Heart left ventricle (tissue), 16 donors: Measurements from ENCODE around the gene ATP6V0A4. TPM values are rescaled to one million over a fixed set of nuclear protein-coding genes. Genes with fewer than 3 reads are reported as not detected.

Experiments used
- ATAC-seq, 4 donors: fragments of 200-7000 bp; cut with Tn5 transposase; one replicate each; pipeline ENCODE4 v1.9.1; 2020 to 2022; ENCODE audit warnings: moderate library complexity in 4 of 4, mild to moderate bottlenecking in 3 of 4, moderate number of reproducible peaks in 1 of 4
- DNase-seq, 5 donors: peaks; one replicate each; pipeline ENCODE4 v3.0.0-alpha.2; 2020
- H3K27ac ChIP-seq, 12 donors: fragments of 200-600 bp; sonication (generic) in 4 of 12; one replicate each; pipeline versions ENCODE4 v1.5.0 to v1.8.0; 2016 to 2022; ENCODE audit warnings: mild to moderate bottlenecking in 2 of 12
- H3K27me3 ChIP-seq, 9 donors: fragments of 200-600 bp; sonication (generic) in 2 of 9; one replicate each; pipeline versions ENCODE4 v1.5.1 to v1.8.0; 2016 to 2022; ENCODE audit warnings: mild to moderate bottlenecking in 3 of 9
- H3K36me3 ChIP-seq, 9 donors: fragments of 200-600 bp; sonication (generic) in 2 of 9; one replicate each; pipeline versions ENCODE4 v1.5.0 to v1.8.0; 2018 to 2022; ENCODE audit warnings: mild to moderate bottlenecking in 2 of 9
- H3K4me1 ChIP-seq, 12 donors: fragments of 200-600 bp; sonication (generic) in 4 of 12; one replicate each; pipeline versions ENCODE4 v1.5.0 to v1.8.0; 2016 to 2022; ENCODE audit warnings: mild to moderate bottlenecking in 3 of 12
- H3K4me3 ChIP-seq, 12 donors: fragments of 200-600 bp; sonication (generic) in 4 of 12; one replicate each; pipeline versions ENCODE4 v1.5.0 to v1.8.0; 2017 to 2022; ENCODE audit warnings: mild to moderate bottlenecking in 9 of 12, moderate library complexity in 4 of 12
- H3K9me3 ChIP-seq, 12 donors: fragments of 200-600 bp; sonication (generic) in 4 of 12; one replicate each; pipeline versions ENCODE4 v1.5.0 to v1.8.0; 2016 to 2022; ENCODE audit warnings: mild to moderate bottlenecking in 1 of 12
- POLR2A ChIP-seq, 2 donors: fragments of 450-650 bp; IDR thresholded peaks; one replicate each; pipeline ENCODE4 v1.6.1; 2017; ENCODE audit warnings: antibody characterized with exemption in 2 of 2, mild to moderate bottlenecking in 2 of 2, moderate library complexity in 2 of 2
- WGBS, 4 donors: extraction: QIAGEN DNeasy Blood & Tissue Kit in 2 of 4; methylation state at CpG; one replicate each; pipeline versions ENCODE4 v1.1.5 to v1.1.7; 2013 to 2018; 5-methylcytosine and 5-hydroxymethylcytosine counted together
- intact Hi-C, 10 donors: fragments of 100-400 bp; cut with DNase I; formaldehyde crosslinking; loops; one replicate each; pipeline versions ENCODE4 v1.11.1 to v1.14.2; 2022
- polyA plus RNA-seq, 2 donors: library from polyadenylated mRNA; stranded (reverse); fragments of 200-250 nt; gene quantifications; one replicate each; pipeline ENCODE4 v1.2.3, GENCODE V29; 2013
- total RNA-seq, 9 donors: library from RNA; depleted of rRNA in 2 of 9; stranded (reverse); fragments of >200 nt in 2 of 9; fragmentation: NEBNext Ultra II Directional in 3 of 9; extraction: Animal tissue kit (Norgen Biotek cat#: 25700) in 3 of 9; gene quantifications; one replicate each; pipeline versions ENCODE4 v1.1.0 to v1.2.4, GENCODE V29; 2016 to 2023
- TF ChIP-seq, protein P1 (sequence below), 12 donors: fragments of 200-600 bp; sonication (generic) in 4 of 12; IDR thresholded peaks; one replicate each; pipeline versions ENCODE4 v1.5.0 to v1.8.0; 2018 to 2022; ENCODE audit warnings: antibody characterized with exemption in 12 of 12, mild to moderate bottlenecking in 5 of 12
- donor health status: ischemic (EF 13 %, LVEDD 7.1; RV severe dilation, severe dysfunction).
- donor health status: healthy with polysubstance abuse.
- donor health status: DM: no; HTN: yes; CAD: no.
- donor health status: DM: no; HTN: no; CAD: no.
- donor health status: ischemic (EF 25% LVEDD 6.9; RV normal size, moderate dysfunction).
- donor health status: ischemic (EF 25% LVEDD 5.7; RV mildly dilated, moderate dysfunction).
- donor health status: healthy.
- donor health status: DM: yes; HTN: yes; CAD: no.
- donor health status: ischemic (EF 35%, LVEDD 5.7; RV mildly dilated, moderate dysfunction).
- donor health status: nonischemic (EF 11% LVEDD 7.7; RV severe dilation, severe dysfunction).
- donor health status: DM: yes; HTN: yes; CAD: no.
- donor health status: PGD.
- donor health status: ischemic (EF 29% LVEDD 5.4; RV normal size, mild dysfunction).
- donor health status: nonischemic (EF 23%, LVEDD 6.1; RV moderate dilation, normal function).

Gene ATP6V0A4
- total and polyA plus RNA-seq, 11 donors = not detected

DNA sequence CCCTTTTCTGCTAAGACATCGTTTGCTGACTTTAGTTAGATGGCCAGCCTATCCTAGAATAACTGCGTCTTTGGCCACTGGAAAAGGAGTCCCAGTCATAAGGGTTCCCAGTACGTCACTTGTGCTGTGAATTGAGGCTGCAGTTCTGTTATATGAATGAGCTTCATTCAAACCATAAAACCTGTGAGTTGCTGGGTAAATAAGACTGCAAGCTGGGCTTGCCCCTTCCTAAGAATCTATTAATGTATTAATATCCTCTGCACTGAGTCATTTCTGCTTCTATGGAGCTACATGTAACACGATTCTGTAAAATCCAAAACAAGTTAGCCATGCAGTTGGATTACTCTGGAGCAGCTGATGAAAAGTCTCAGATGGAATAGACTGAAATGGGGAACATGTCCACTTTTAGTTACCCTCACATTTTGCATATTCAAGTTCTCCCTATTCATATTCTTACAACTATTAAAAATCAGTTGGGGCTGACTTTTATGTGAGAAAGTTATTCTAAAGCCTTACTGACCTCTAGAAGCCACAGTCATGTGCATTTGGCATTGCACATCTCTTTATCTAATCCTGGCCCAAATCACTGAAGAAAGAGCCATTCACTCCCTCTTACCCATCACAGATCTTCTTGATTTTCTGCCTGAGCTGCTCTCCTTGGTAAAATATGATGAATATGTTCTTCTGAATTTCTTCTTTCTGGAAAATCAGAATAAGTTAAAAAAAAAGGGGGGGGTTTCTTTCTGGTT is 42.0 kb downstream of the ATP6V0A4 start:
- Histone ChIP-seq H3K27me3 (peaks cover 0 to 7% (median 0%) of the 10 kb centered on the region in 9 donors), H3K9me3 (no peaks in the 10 kb centered on the region), H3K27ac (no peak overlapping the region), H3K4me1 (peaks cover 0 to 3% (median 0%) of the 10 kb centered on the region in 12 donors), H3K4me3 (no peak overlapping the region), H3K36me3 (no peaks in the 10 kb centered on the region)
- TF ChIP-seq, protein P1, sequence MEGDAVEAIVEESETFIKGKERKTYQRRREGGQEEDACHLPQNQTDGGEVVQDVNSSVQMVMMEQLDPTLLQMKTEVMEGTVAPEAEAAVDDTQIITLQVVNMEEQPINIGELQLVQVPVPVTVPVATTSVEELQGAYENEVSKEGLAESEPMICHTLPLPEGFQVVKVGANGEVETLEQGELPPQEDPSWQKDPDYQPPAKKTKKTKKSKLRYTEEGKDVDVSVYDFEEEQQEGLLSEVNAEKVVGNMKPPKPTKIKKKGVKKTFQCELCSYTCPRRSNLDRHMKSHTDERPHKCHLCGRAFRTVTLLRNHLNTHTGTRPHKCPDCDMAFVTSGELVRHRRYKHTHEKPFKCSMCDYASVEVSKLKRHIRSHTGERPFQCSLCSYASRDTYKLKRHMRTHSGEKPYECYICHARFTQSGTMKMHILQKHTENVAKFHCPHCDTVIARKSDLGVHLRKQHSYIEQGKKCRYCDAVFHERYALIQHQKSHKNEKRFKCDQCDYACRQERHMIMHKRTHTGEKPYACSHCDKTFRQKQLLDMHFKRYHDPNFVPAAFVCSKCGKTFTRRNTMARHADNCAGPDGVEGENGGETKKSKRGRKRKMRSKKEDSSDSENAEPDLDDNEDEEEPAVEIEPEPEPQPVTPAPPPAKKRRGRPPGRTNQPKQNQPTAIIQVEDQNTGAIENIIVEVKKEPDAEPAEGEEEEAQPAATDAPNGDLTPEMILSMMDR (IDR thresholded peaks at IDR 0.05) = no peak
- TF ChIP-seq POLR2A (IDR thresholded peaks at IDR 0.05) = no peak
- ATAC-seq (no peak), DNase-seq (no peak)
- 66 to 83% (median 76%) methylated on average over 4 of the region's 4 CpGs for WGBS, 4 donors
- intact Hi-C loops = no loop called here

DNA sequence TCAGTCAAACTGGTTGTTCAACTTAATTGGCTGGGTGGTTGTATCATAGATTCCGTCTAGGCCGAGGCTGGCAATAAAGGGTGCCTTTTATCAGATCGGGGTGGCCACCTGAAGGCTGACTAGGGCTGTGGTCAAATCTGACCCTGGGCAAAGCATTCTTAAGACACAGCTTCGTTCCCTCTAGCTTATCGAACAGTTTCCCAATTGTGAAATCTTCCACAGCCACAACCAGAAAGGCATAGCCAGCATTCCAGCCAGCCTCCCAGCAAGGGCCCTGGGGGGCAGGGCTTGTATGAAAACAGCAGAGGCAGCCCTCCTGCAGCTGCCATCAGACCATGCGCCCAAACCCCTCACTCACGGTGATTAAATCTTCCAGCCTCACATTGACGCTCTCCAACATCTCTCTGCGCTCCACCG is 42.7 kb downstream of the ATP6V0A4 start:
- H3K4me3 ChIP-seq = no peak overlapping the region
- H3K36me3 ChIP-seq = no peaks in the 10 kb centered on the region
- no peaks in the 10 kb centered on the region for H3K9me3 ChIP-seq
- intact Hi-C loops = no loop called here
- peaks cover 0 to 3% (median 0%) of the 10 kb centered on the region in 12 donors for H3K4me1 ChIP-seq
- WGBS, 4 donors = 81 to 85% (median 83%) methylated on average over 10 of the region's 10 CpGs
- H3K27me3 ChIP-seq = peaks cover 0 to 10% (median 0%) of the 10 kb centered on the region in 9 donors
- DNase-seq (no peak), ATAC-seq (no peak)
- H3K27ac ChIP-seq = no peak overlapping the region
- TF ChIP-seq, protein P1 (IDR thresholded peaks at IDR 0.05) = no peak
- no peak for TF ChIP-seq POLR2A (IDR thresholded peaks at IDR 0.05)

DNA sequence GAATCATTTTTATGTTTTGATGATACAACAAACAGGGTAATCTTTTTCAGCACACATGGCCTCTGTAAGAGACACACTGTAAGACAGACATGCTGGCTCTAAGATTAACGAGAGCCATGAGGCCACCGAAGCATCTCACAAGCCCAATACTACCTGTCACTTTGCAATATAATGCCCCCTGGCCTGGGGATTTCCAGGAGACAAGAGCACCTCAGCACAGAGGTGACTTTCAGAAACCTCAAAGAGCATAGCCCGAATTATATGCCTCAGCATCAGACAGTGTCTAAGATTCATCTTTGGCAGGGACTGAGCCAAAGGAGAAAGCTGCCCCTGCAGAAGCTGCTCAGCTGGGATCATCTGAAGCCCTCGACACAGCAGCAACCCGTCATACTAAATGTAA is 44.4 kb downstream of the ATP6V0A4 start:
- ATAC-seq = no peak
- 80 to 96% (median 91%) methylated on average over 4 to 5 of the region's 5 CpGs for WGBS, 4 donors
- Histone ChIP-seq H3K4me3 (no peak overlapping the region), H3K27ac (no peak overlapping the region), H3K9me3 (no peaks in the 10 kb centered on the region), H3K36me3 (no peaks in the 10 kb centered on the region), H3K27me3 (peaks cover 0 to 13% (median 0%) of the 10 kb centered on the region in 9 donors), H3K4me1 (peaks cover 0 to 3% (median 0%) of the 10 kb centered on the region in 12 donors)
- DNase-seq = no peak
- intact Hi-C loops = no loop called here
- TF ChIP-seq, protein P1 (IDR thresholded peaks at IDR 0.05) = no peak
- TF ChIP-seq POLR2A (IDR thresholded peaks at IDR 0.05) = no peak

DNA sequence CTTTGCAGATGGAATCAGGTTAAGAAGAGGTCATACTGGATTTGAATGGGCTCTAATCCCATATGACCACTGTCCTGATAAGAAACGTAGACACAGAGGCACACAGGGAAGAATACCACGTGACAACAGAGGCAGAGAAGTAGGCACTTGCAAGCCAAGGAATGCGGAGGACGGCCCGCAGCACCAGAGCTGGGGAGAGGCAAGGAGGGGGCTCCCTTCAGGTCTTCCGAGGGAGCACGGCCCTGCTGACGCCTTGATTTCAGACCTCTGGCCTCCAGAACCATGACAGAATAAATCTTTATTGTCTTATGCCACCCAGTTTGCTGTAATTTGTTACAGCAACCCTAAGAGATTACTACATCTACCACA is 44.9 kb downstream of the ATP6V0A4 start:
- 52 to 60% (median 54%) methylated on average over 8 of the region's 8 CpGs for WGBS, 4 donors

More for the DNA sequence above, 44.9 kb downstream of the ATP6V0A4 start:
- H3K4me3 ChIP-seq = no peak overlapping the region
- H3K4me1 ChIP-seq = peaks cover 0 to 3% (median 0%) of the 10 kb centered on the region in 12 donors
- no peak overlapping the region for H3K27ac ChIP-seq
- no peak for DNase-seq
- no peaks in the 10 kb centered on the region for H3K9me3 ChIP-seq
- intact Hi-C loops = no loop called here
- H3K36me3 ChIP-seq = no peaks in the 10 kb centered on the region
- TF ChIP-seq POLR2A (IDR thresholded peaks at IDR 0.05) = no peak
- TF ChIP-seq, protein P1 (IDR thresholded peaks at IDR 0.05) = no peak
- H3K27me3 ChIP-seq = peaks cover 0 to 13% (median 0%) of the 10 kb centered on the region in 9 donors
- no peak for ATAC-seq
